Astrocyte (in vitro differentiated cells and primary cell): Measurements from ENCODE around the gene PCYT1A. TPM values are rescaled to one million over a fixed set of nuclear protein-coding genes. Genes with fewer than 3 reads are reported as not detected.
"Not testable (repeated sequence)": the region's sequence is repeated elsewhere in the genome, so short reads cannot be mapped to it uniquely, and the experiment has no call there.

Experiments used
- DNase-seq: peaks from one replicate; pipeline ENCODE4 v3.0.0-alpha.2; 2010; ENCODE audit warnings: low read depth
- FAIRE-seq: peaks from 2 replicates; lab custom pipeline; 2011; peaks lifted over from hg19 to GRCh38; lab: Jason Lieb, UNC
- H2AFZ ChIP-seq: 2 replicates; pipeline ENCODE4 v1.6.0; 2012; ENCODE audit warnings: low read depth, low read length, inconsistent platforms
- H3K27ac ChIP-seq: 2 replicates; pipeline ENCODE4 v1.5.1; 2011; ENCODE audit warnings: low read depth, low read length, inconsistent platforms
- H3K27me3 ChIP-seq: 2 replicates; pipeline ENCODE4 v1.6.0; 2011; ENCODE audit warnings: low read length, inconsistent platforms; ENCODE audit not compliant: insufficient read depth
- H3K36me3 ChIP-seq: 2 replicates; pipeline ENCODE4 v1.5.1; 2011; ENCODE audit warnings: low read length, inconsistent platforms; ENCODE audit not compliant: insufficient read depth
- H3K4me1 ChIP-seq: 2 replicates; pipeline ENCODE4 v1.5.1; 2011; ENCODE audit warnings: low read length, inconsistent platforms; ENCODE audit not compliant: insufficient read depth
- H3K4me2 ChIP-seq: 2 replicates; pipeline ENCODE4 v1.6.0; 2012; ENCODE audit warnings: low read length, inconsistent platforms
- H3K4me3 ChIP-seq: 2 replicates; pipeline ENCODE4 v1.5.1; 2011; ENCODE audit warnings: low read depth, mild to moderate bottlenecking, low read length, inconsistent platforms; ENCODE audit not compliant: insufficient read depth
- H3K79me2 ChIP-seq: 2 replicates; pipeline ENCODE4 v1.6.0; 2012; ENCODE audit warnings: mild to moderate bottlenecking, low read length, inconsistent platforms; ENCODE audit not compliant: insufficient read depth
- H3K9ac ChIP-seq: 2 replicates; pipeline ENCODE4 v1.6.0; 2012; ENCODE audit warnings: mild to moderate bottlenecking, low read length, inconsistent platforms
- H3K9me3 ChIP-seq: 2 replicates; pipeline ENCODE4 v1.5.1; 2012; ENCODE audit warnings: low read depth, mild to moderate bottlenecking, low read length, inconsistent platforms; ENCODE audit not compliant: insufficient read depth
- H4K20me1 ChIP-seq: 2 replicates; pipeline ENCODE4 v1.6.0; 2012; ENCODE audit warnings: low read length, inconsistent platforms; ENCODE audit not compliant: insufficient read depth
- H3K27ac Mint-ChIP-seq: one replicate; pipeline ENCODE4 v1.8.0; 2021; ENCODE audit warnings: mild to moderate bottlenecking, mixed read lengths; ENCODE audit not compliant: unreplicated experiment
- H3K27me3 Mint-ChIP-seq: one replicate; pipeline ENCODE4 v1.8.0; 2021; ENCODE audit warnings: low read depth, mixed read lengths; ENCODE audit not compliant: unreplicated experiment
- H3K36me3 Mint-ChIP-seq: one replicate; pipeline ENCODE4 v1.8.0; 2021; ENCODE audit warnings: low read depth, mixed read lengths; ENCODE audit not compliant: unreplicated experiment
- H3K4me1 Mint-ChIP-seq: one replicate; pipeline ENCODE4 v1.8.0; 2021; ENCODE audit warnings: low read depth, mixed read lengths; ENCODE audit not compliant: unreplicated experiment
- H3K4me3 Mint-ChIP-seq: one replicate; pipeline ENCODE4 v1.8.0; 2021; ENCODE audit warnings: mild to moderate bottlenecking, moderate library complexity, mixed read lengths; ENCODE audit not compliant: unreplicated experiment
- H3K9me3 Mint-ChIP-seq: one replicate; pipeline ENCODE4 v1.8.0; 2021; ENCODE audit warnings: mild to moderate bottlenecking, mixed read lengths; ENCODE audit not compliant: unreplicated experiment
- CTCF ChIP-seq: IDR thresholded peaks from 2 replicates; pipeline ENCODE4 v1.5.1; 2011; ENCODE audit warnings: low read depth, mild to moderate bottlenecking, inconsistent platforms, low read length, moderate library complexity; ENCODE audit not compliant: insufficient read depth
- EZH2 ChIP-seq: IDR thresholded peaks from 2 replicates; pipeline ENCODE4 v1.6.1; 2012; ENCODE audit warnings: mild to moderate bottlenecking, low read length, inconsistent platforms; ENCODE audit not compliant: insufficient read depth
- total RNA-seq: library from RNA; stranded (reverse); gene quantifications from 2 replicates; pipeline ENCODE4 v1.2.1, GENCODE V29; 2021

Gene PCYT1A
- total RNA-seq, 1 donor from 2014 or later = 92.6 TPM

DNA sequence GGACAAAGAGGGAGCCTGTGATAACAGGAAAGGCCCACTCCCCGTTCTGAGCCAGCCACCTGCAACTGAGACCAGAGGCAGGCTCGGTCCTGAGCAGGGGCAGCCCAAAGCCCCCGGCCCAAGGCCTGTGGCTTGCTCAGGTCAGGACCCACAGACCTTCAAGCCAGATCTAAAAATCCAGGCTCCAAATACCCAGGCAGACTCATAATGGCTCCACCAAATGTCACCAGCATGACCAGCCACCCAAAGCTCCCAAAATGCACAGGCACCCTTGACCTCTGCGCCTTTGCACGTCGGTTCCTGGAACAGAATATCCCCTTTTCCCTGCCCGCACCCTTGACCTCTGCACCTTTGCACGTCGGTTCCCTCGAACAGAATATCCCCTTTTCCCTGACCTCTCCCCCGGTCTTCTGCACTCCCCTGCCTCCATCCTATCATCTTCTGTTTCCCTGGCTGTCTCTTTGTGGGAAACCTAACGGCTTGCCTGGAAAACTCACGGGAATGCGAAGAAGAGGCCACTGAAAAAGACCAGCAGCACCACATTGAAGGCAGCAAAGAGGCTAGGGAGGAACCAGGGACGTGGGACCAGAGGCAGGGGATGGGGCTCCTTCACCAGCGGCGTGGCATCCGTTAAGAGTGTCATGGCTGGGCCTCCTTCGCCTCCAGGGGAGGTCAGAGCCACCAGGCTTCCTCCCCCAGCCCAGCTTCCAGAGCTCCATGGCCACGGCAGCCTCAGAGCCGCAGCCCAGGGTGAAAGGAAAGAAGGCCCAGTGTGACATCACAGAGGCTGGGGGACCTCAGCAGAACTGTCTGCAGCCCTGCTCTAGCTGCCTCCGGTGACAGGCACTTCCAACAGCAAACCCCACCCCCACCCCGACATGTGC lies 76.6 kb downstream of the PCYT1A start, which contains the start of gene ZDHHC19:
Gene ZDHHC19, minus strand, starts transcription at position 728 of the 884 bp plus-strand sequence. Its CDS starts 85 bp downstream, at position 643.
- DNase-seq (no peak), FAIRE-seq (no peak)
- peaks cover 4% of the 10 kb centered on the region for H3K27me3 ChIP-seq
- Mint-ChIP-seq H3K4me1 (no peaks in the 10 kb centered on the region), H3K27ac (no peak within 1 kb of the TSS), H3K27me3 (peaks cover 24% of the 10 kb centered on the region), H3K4me3 (no peak within 1 kb of the TSS), H3K9me3 (peaks cover 1% of the 10 kb centered on the region), H3K36me3 (peaks cover 8% of the 10 kb centered on the region)
- no peak within 1 kb of the TSS for H3K4me3 ChIP-seq
- no peaks in the 10 kb centered on the region for H3K4me1 ChIP-seq
- H3K9ac ChIP-seq = no peak within 1 kb of the TSS
- TF ChIP-seq EZH2 = no peak
- no peak for TF ChIP-seq CTCF
- no peak within 1 kb of the TSS for H3K27ac ChIP-seq
- H3K36me3 ChIP-seq = no peaks in the 10 kb centered on the region
- H4K20me1 ChIP-seq = no peaks in the 10 kb centered on the region
- no peak within 1 kb of the TSS for H3K4me2 ChIP-seq
- H2AFZ ChIP-seq = no peak within 1 kb of the TSS
- H3K79me2 ChIP-seq = no peaks in the 10 kb centered on the region
- H3K9me3 ChIP-seq = no peaks in the 10 kb centered on the region

GRCh38 chr3:196209944-196210672 lies 77.4 kb downstream of the PCYT1A start:
- not testable (repeated sequence) for H2AFZ ChIP-seq, H3K9me3 Mint-ChIP-seq, H3K4me1 ChIP-seq, DNase-seq, H3K27me3 ChIP-seq, H4K20me1 ChIP-seq, FAIRE-seq, H3K4me3 Mint-ChIP-seq, H3K4me1 Mint-ChIP-seq, H3K79me2 ChIP-seq, H3K36me3 Mint-ChIP-seq, H3K9me3 ChIP-seq, H3K27ac ChIP-seq, H3K4me3 ChIP-seq, H3K36me3 ChIP-seq, H3K27ac Mint-ChIP-seq, H3K9ac ChIP-seq, H3K4me2 ChIP-seq
- peaks cover 26% of the 10 kb centered on the region for H3K27me3 Mint-ChIP-seq

DNA sequence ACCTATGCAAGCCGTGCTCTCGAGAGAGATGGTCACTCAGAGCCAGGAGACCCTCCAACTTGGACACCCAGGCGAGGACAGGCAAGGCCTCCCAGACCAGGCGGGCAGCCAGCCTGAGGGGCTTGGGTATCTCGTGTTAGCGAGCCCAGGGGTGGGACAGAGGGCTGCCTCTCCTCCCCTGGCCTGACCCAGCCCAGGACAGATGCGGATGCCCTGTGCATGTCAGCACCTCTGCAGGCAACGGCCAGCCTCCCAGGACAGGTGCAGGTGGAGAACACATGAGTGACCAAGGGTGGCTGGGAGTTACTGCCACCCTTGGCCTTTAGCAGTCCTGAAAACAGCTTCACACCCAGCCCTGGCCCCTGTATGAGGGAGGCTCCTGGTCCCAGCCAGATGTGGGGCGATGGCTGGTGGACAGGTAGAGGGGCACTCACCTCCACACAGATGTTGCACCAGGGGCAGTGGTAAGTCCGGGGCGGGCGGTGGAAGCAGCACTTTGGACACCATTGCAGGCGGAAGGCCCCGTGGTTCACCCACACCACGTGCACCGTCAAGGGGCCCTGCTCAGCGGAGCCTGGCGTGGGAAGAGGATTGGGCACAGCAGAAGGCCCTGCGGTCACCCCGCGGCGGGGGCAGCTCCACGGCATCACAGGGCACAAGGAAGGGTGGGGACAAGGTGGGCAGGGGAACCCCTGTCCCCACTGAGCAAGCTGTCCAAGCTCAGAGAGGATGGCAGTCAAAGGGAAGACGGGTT lies 78.4 kb downstream of the PCYT1A start:
- no peaks in the 10 kb centered on the region for H3K4me1 Mint-ChIP-seq
- H3K4me1 ChIP-seq = no peaks in the 10 kb centered on the region
- no peaks in the 10 kb centered on the region for H3K79me2 ChIP-seq
- H3K9me3 ChIP-seq = no peaks in the 10 kb centered on the region
- no peak overlapping the region for H3K4me3 ChIP-seq
- no peaks in the 10 kb centered on the region for H3K36me3 ChIP-seq
- H3K27ac Mint-ChIP-seq = no peak overlapping the region
- H3K27me3 Mint-ChIP-seq = peaks cover 20% of the 10 kb centered on the region
- DNase-seq (no peak), FAIRE-seq (no peak)
- H3K27me3 ChIP-seq = peaks cover 4% of the 10 kb centered on the region
- no peak overlapping the region for H3K9ac ChIP-seq
- no peaks in the 10 kb centered on the region for H4K20me1 ChIP-seq
- peaks cover 4% of the 10 kb centered on the region for H3K9me3 Mint-ChIP-seq
- H3K4me2 ChIP-seq = no peak overlapping the region
- no peak overlapping the region for H3K4me3 Mint-ChIP-seq
- TF ChIP-seq EZH2 = no peak
- H2AFZ ChIP-seq = no peak overlapping the region
- H3K27ac ChIP-seq = no peak overlapping the region
- peaks cover 7% of the 10 kb centered on the region for H3K36me3 Mint-ChIP-seq
